WI38 (cell line): ENCODE results near the gene RYR3.

Experiments
- H3K4me3 ChIP-seq: 2 replicates; pipeline ENCODE4 v1.5.1; 2011; ENCODE audit warnings: low read depth, mild to moderate bottlenecking, control low read depth, low read length
- TF ChIP-seq, protein P1 (sequence below): IDR thresholded peaks from 2 replicates; pipeline ENCODE4 v1.5.1; 2012; ENCODE audit warnings: low read depth, mild to moderate bottlenecking, control low read depth, low read length

Gene RYR3

GRCh38 chr15:33310481-33311311 is at the start of gene RYR3:
Gene RYR3, plus strand, starts transcription at chr15:33310967. Its CDS starts 79 bp downstream, at chr15:33311046.
- no peak within 1 kb of the TSS for H3K4me3 ChIP-seq

GRCh38 chr15:33262306-33262705 is 48.5 kb upstream of the RYR3 start:
- H3K4me3 ChIP-seq: no peak overlapping the region
- TF ChIP-seq, protein P1, sequence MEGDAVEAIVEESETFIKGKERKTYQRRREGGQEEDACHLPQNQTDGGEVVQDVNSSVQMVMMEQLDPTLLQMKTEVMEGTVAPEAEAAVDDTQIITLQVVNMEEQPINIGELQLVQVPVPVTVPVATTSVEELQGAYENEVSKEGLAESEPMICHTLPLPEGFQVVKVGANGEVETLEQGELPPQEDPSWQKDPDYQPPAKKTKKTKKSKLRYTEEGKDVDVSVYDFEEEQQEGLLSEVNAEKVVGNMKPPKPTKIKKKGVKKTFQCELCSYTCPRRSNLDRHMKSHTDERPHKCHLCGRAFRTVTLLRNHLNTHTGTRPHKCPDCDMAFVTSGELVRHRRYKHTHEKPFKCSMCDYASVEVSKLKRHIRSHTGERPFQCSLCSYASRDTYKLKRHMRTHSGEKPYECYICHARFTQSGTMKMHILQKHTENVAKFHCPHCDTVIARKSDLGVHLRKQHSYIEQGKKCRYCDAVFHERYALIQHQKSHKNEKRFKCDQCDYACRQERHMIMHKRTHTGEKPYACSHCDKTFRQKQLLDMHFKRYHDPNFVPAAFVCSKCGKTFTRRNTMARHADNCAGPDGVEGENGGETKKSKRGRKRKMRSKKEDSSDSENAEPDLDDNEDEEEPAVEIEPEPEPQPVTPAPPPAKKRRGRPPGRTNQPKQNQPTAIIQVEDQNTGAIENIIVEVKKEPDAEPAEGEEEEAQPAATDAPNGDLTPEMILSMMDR: no peak

More at GRCh38 chr15:33310481-33311311, at the start of gene RYR3:
- TF ChIP-seq, protein P1: no peak

GRCh38 chr15:33277689-33278088 is 33.1 kb upstream of the RYR3 start:
- no peak overlapping the region for H3K4me3 ChIP-seq
- TF ChIP-seq, protein P1: no peak

DNA sequence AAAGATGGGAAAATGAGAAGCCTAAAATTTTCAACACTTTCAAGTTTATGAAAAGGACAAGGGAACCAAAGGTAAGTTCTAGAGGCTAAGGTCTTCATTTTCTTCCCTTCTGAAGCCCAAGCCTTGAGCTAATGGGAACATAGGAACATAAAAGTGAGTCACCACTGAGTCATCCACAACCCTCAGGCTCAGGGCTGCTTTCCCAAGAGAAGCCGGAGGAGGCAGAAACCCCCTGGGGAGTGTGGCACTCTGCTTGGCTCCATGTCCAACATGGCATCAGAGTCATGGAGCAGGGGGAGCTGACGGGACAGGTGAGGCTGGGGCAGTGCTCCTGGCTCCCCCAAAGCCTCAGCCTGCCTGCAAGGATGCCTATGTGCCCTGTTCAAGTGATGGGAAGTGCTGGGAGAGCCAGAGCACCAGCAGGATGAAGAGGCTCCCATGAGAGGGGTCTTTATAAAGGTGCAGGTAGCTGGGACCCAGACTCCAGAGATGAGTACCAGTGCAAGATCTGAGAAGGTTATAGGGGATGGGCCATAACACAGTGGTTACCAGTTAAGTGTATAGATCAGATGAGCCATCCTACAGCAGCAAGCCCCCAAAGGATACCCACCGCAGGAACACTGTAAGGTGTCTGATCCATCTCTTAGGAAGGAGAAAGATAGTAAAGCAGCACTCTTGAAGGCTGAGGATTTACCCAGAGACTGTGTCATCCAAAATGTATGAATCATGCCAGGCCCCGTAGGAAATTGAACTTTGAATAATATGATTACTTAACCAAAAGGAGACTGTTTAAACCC is 31.8 kb upstream of the RYR3 start:
- TF ChIP-seq, protein P1: no peak
- no peak overlapping the region for H3K4me3 ChIP-seq

DNA sequence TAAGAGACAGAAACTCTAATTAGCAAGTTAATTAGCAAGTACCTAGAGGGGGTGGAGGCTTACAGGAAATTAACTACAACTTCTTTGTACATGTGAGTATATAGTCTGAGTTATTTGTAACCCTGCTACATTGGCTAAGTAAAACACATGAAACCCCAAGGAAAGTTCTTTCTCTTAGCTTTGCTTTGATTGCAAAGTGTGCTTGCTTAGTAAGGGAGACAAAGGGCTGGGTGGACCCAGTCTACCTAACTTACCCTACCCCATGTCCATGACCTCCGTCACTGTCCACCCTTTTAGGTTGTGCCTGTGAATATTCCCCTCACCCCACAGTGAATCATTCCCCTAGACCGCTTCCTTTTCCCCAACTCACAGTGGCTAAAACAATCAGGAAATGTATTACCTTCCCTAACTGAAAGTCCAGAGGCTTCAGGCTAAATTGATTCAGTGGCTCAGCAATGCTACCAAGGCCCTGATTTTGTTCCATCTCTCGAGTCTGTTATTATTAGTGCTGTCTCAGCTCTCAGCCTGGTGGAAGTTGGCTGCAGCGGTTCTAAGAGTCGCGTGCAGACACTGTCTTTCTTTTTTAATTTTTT is 31.1 kb upstream of the RYR3 start:
- TF ChIP-seq, protein P1: no peak
- H3K4me3 ChIP-seq: no peak overlapping the region

DNA sequence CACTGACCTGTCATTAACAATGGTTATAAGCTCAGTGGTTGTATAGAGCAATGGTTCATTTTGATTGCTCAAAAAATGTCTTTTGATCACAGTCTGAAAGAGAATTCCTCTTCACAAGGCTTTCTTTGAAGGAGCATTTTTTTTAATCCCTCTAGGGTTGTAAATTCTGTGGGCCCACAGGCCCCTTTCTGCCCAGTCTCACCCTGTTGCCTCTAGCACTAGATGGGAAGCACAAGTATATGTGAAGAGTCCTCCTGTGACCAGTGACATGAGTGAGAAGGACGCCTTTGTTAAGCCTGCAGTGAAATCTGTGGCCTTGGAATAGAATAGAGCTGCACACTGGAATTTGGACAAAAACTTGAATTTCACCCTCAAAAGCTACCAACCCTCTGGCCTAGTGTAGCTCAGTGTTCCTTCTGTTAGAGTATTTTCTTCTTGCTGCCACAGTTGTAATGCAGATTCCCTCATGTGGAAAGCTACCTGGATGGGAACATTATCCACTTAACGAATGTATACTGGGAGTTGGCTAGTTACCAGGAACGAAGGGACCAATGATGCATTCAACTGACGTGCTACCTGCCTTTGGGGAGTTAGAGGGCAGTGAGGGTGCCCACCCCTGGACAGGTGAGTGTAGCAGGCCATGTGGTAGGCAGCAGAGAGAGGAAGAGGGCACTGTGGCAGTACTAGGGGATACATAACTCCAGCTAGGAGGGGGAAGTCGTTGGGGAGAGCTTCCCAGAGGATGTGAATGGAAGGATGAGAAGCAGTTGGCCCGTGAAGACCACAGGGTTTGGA is 28.3 kb upstream of the RYR3 start:
- TF ChIP-seq, protein P1: no peak
- no peak overlapping the region for H3K4me3 ChIP-seq
